ENCODE results near the gene CNTF. TPM values are rescaled to one million over a fixed set of nuclear protein-coding genes. Genes with fewer than 3 reads are reported as not detected.
A peak's percentile ranks its signal among the peaks of the same experiment; 100 is the strongest.

Gene CNTF
- total and polyA plus RNA-seq, 8 donors = 0.28 to 0.63 (median 0.46) TPM

GRCh38 chr11:58625086-58625485, 2.6 kb downstream of the CNTF start:
- peaks cover 0 to 14% (median 0%) of the 10 kb centered on the region in 3 donors for H3K36me3 ChIP-seq
- no peak for ATAC-seq
- H3K9me3 ChIP-seq = no peaks in the 10 kb centered on the region
- no peak for TF ChIP-seq CTCF (IDR thresholded peaks at IDR 0.05)
- 95 to 96% methylated on average over 4 of the region's 4 CpGs for WGBS, 2 donors
- no peak overlapping the region for H3K4me3 ChIP-seq
- intact Hi-C loops (cut with DNase I) = no loop called here
- no peak overlapping the region for H3K27ac ChIP-seq
- no peaks in the 10 kb centered on the region for H3K27me3 ChIP-seq
- FAIRE-seq = no peak
- peaks cover 0 to 12% (median 0%) of the 10 kb centered on the region in 3 donors for H3K4me1 ChIP-seq
- no peak for DNase-seq

GRCh38 chr11:58625826-58626460, 3.5 kb downstream of the CNTF start:
- H3K36me3 ChIP-seq = peaks cover 0 to 12% (median 0%) of the 10 kb centered on the region in 3 donors
- intact Hi-C loops (cut with DNase I) = no loop called here
- FAIRE-seq (no peak), DNase-seq (no peak), ATAC-seq (no peak)
- peaks cover 0 to 12% (median 3%) of the 10 kb centered on the region in 3 donors for H3K4me1 ChIP-seq
- 84 to 85% methylated on average over 4 of the region's 4 CpGs for WGBS, 2 donors
- H3K27ac ChIP-seq = no peak overlapping the region
- no peak overlapping the region for H3K4me3 ChIP-seq
- no peaks in the 10 kb centered on the region for H3K9me3 ChIP-seq
- H3K27me3 ChIP-seq = no peaks in the 10 kb centered on the region
- TF ChIP-seq CTCF (IDR thresholded peaks at IDR 0.05) = no peak

- WGBS, 2 donors = 74 to 83% methylated on average over 4 of the region's 4 CpGs
- H3K9me3 ChIP-seq = no peaks in the 10 kb centered on the region
- H3K36me3 ChIP-seq = peaks cover 0 to 12% (median 0%) of the 10 kb centered on the region in 3 donors
- DNase-seq (no peak), FAIRE-seq (no peak), ATAC-seq (no peak)
- no peak for TF ChIP-seq CTCF (IDR thresholded peaks at IDR 0.05)
- H3K4me1 ChIP-seq = peaks cover 10 to 11% (median 10%) of the 10 kb centered on the region in 3 donors
- no peak overlapping the region for H3K27ac ChIP-seq
- no peak overlapping the region for H3K4me3 ChIP-seq
- no peaks in the 10 kb centered on the region for H3K27me3 ChIP-seq
- intact Hi-C loops (cut with DNase I) = no loop called here
Observed at GRCh38 chr11:58626934-58627483, 4.5 kb downstream of the CNTF start.

GRCh38 chr11:58628446-58628845, 6.0 kb downstream of the CNTF start:
- intact Hi-C loops (cut with DNase I) = no loop called here
- Histone ChIP-seq H3K9me3 (no peaks in the 10 kb centered on the region), H3K4me3 (no peak overlapping the region), H3K27ac (no peak overlapping the region), H3K27me3 (no peaks in the 10 kb centered on the region), H3K4me1 (peaks cover 11 to 17% (median 13%) of the 10 kb centered on the region in 3 donors), H3K36me3 (peaks cover 0 to 12% (median 0%) of the 10 kb centered on the region in 3 donors)
- DNase-seq = peak in 3 of 6 donors; percentile 24 to 39 (median 25)
- no peak for FAIRE-seq
- no peak for TF ChIP-seq CTCF (IDR thresholded peaks at IDR 0.05)
- peak in 3 of 4 donors; percentile 34 to 58 (median 58) for ATAC-seq
- WGBS, 2 donors = 63% methylated on average over 3 of the region's 3 CpGs

- no peaks in the 10 kb centered on the region for H3K9me3 ChIP-seq
- H3K4me3 ChIP-seq = no peak overlapping the region
- peaks cover 0 to 3% (median 0%) of the 10 kb centered on the region in 3 donors for H3K36me3 ChIP-seq
- no peak for FAIRE-seq
- intact Hi-C loops (cut with DNase I) = no loop called here
- peaks cover 11 to 17% (median 13%) of the 10 kb centered on the region in 3 donors for H3K4me1 ChIP-seq
- H3K27me3 ChIP-seq = no peaks in the 10 kb centered on the region
- peak in 3 of 4 donors; percentile 19 to 20 (median 19) for TF ChIP-seq CTCF (IDR thresholded peaks at IDR 0.05)
- no peak overlapping the region for H3K27ac ChIP-seq
- ATAC-seq = peak in 3 of 4 donors; percentile 25 to 43 (median 31)
- no peak for DNase-seq
- 64 to 70% methylated on average over 2 of the region's 2 CpGs for WGBS, 2 donors
Observed at GRCh38 chr11:58629857-58630256, 7.4 kb downstream of the CNTF start.
